Endothelial cell of umbilical vein (primary cell): ENCODE measurements around the gene ZBTB46. TPM values are rescaled to one million over a fixed set of nuclear protein-coding genes. Genes with fewer than 3 reads are reported as not detected.

Source experiments
- BruUV-seq: library from RNA; stranded (reverse); fragments of 400-500 nt; replicated peaks from 2 replicates; lab custom pipeline; 2021; lab: Mats Ljungman, UMichigan
- CTCF ChIA-PET: fragments of 300-600, 350-600 bp; sonication (Branson Sonifier 250); formaldehyde crosslinking; loops from one replicate; lab custom pipeline; 2021; ENCODE audit warnings: antibody characterized with exemption, inconsistent platforms; lab: Charles Lee
- POLR2A ChIA-PET: fragments of 300-600, 350-600 bp; sonication (Branson Sonifier 250); formaldehyde crosslinking; loops from one replicate; lab custom pipeline; 2021; ENCODE audit warnings: antibody characterized with exemption, inconsistent platforms; lab: Charles Lee
- DNase-seq: peaks from one replicate; pipeline ENCODE4 v3.0.0-alpha.2; 2011; ENCODE audit warnings: low read depth, low spot score
- FAIRE-seq: peaks from 2 replicates; lab custom pipeline; 2011; peaks lifted over from hg19 to GRCh38; lab: Jason Lieb, UNC
- H2AFZ ChIP-seq: 2 replicates; pipeline ENCODE4 v1.6.0; 2012; ENCODE audit warnings: low read depth, low read length, control low read depth, inconsistent platforms
- H3K27ac ChIP-seq: 2 replicates; pipeline ENCODE4 v1.5.1; 2011; ENCODE audit warnings: low read depth, mild to moderate bottlenecking, control low read depth, low read length, moderate library complexity; ENCODE audit not compliant: insufficient read depth
- H3K27me3 ChIP-seq, 2 experiments: 2 replicates each; pipeline versions ENCODE4 v1.6.0 to v1.6.1; 2011; ENCODE audit warnings: low read length in 2 of 2, mixed read lengths in 1 of 2; ENCODE audit not compliant: control insufficient read depth in 2 of 2, insufficient read depth in 2 of 2
- H3K36me3 ChIP-seq, 2 experiments: 2 replicates in 1 of 2; 3 replicates in 1 of 2; pipeline ENCODE4 v1.5.1; 2011; ENCODE audit warnings: low read length in 2 of 2, mild to moderate bottlenecking in 1 of 2, moderate library complexity in 1 of 2; ENCODE audit not compliant: control insufficient read depth in 2 of 2, insufficient read depth in 2 of 2; ENCODE audit errors: extremely low read depth in 1 of 2
- H3K4me1 ChIP-seq: 3 replicates; pipeline ENCODE4 v1.5.1; 2011; ENCODE audit warnings: mild to moderate bottlenecking, low read length; ENCODE audit not compliant: control insufficient read depth, insufficient read depth; ENCODE audit errors: extremely low read depth
- H3K4me2 ChIP-seq: 2 replicates; pipeline ENCODE4 v1.6.1; 2011; ENCODE audit warnings: low read length, control low read depth, mixed read lengths; ENCODE audit not compliant: insufficient read depth
- H3K4me3 ChIP-seq, 3 experiments: fragments of 200-600 bp in 1 of 3; sonication (generic), shearing (Covaris generic) in 1 of 3; replicated peaks in 1 of 3; 2 replicates each; pipeline ENCODE4 v1.5.1; 2011 to 2016; ENCODE audit warnings: control low read depth in 3 of 3, low read length in 3 of 3, mild to moderate bottlenecking in 2 of 3, inconsistent platforms in 1 of 3, low read depth in 1 of 3, moderate library complexity in 1 of 3; ENCODE audit not compliant: insufficient read depth in 1 of 3
- H3K79me2 ChIP-seq: 2 replicates; pipeline ENCODE4 v1.6.0; 2012; ENCODE audit warnings: low read length, inconsistent platforms; ENCODE audit not compliant: control insufficient read depth, insufficient read depth
- H3K9ac ChIP-seq: replicated peaks from 2 replicates; pipeline ENCODE3; 2011; ENCODE audit warnings: low read length, control low read depth; ENCODE audit not compliant: insufficient read depth; ENCODE audit errors: extremely low read depth
- H3K9me1 ChIP-seq: replicated peaks from 3 replicates; pipeline ENCODE4 v1.6.0; 2011; ENCODE audit warnings: mild to moderate bottlenecking, low read length; ENCODE audit not compliant: control insufficient read depth, insufficient read depth; ENCODE audit errors: extremely low read depth
- H3K9me3 ChIP-seq: replicated peaks from 2 replicates; pipeline ENCODE4 v1.5.1; 2012; ENCODE audit warnings: low read length, inconsistent platforms; ENCODE audit not compliant: control insufficient read depth, insufficient read depth
- H4K20me1 ChIP-seq: replicated peaks from 2 replicates; pipeline ENCODE3; 2011; ENCODE audit warnings: mild to moderate bottlenecking, low read length; ENCODE audit not compliant: control insufficient read depth, insufficient read depth; ENCODE audit errors: extremely low read depth
- CTCF ChIP-seq, 2 donors: IDR thresholded peaks; 1 replicate in 1 of 2; 2 replicates in 1 of 2; pipeline ENCODE4 v1.5.1; 2011; ENCODE audit warnings: low read length in 2 of 2, mild to moderate bottlenecking in 2 of 2, moderate library complexity in 2 of 2, control low read depth in 1 of 2, inconsistent platforms in 1 of 2, low read depth in 1 of 2; ENCODE audit not compliant: insufficient read depth in 1 of 2; ENCODE audit errors: extremely low read depth in 1 of 2
- EZH2 ChIP-seq: IDR thresholded peaks from 2 replicates; pipeline ENCODE4 v1.6.1; 2012; ENCODE audit warnings: borderline replicate concordance, low read depth, mild to moderate bottlenecking, moderate library complexity, low read length, inconsistent platforms; ENCODE audit not compliant: severe bottlenecking
- FOS ChIP-seq: IDR thresholded peaks from 2 replicates; pipeline ENCODE4 v1.6.1; 2011; ENCODE audit warnings: mild to moderate bottlenecking, low read length, moderate library complexity, borderline replicate concordance; ENCODE audit not compliant: insufficient read depth
- GATA2 ChIP-seq: IDR thresholded peaks from 2 replicates; pipeline ENCODE4 v1.7.0; 2011; ENCODE audit warnings: low read depth, mild to moderate bottlenecking, moderate library complexity, mixed read lengths, low read length; ENCODE audit not compliant: insufficient read length, insufficient read depth
- JUN ChIP-seq: IDR thresholded peaks from 2 replicates; pipeline ENCODE4 v1.6.1; 2011; ENCODE audit warnings: borderline replicate concordance, low read depth; ENCODE audit not compliant: insufficient read length, insufficient read depth
- MAX ChIP-seq: IDR thresholded peaks from 2 replicates; pipeline ENCODE4 v1.6.1; 2011; ENCODE audit not compliant: insufficient read depth, insufficient read length
- MYC ChIP-seq: IDR thresholded peaks from one replicate; pipeline ENCODE4 v1.6.1; 2011; ENCODE audit warnings: mild to moderate bottlenecking, low read depth, low read length
- POLR2A ChIP-seq: IDR thresholded peaks from 2 replicates; pipeline ENCODE4 v1.6.1; 2012; ENCODE audit warnings: low read depth, mild to moderate bottlenecking, control low read depth, low read length
- POLR2AphosphoS5 ChIP-seq: IDR thresholded peaks from 2 replicates; pipeline ENCODE4 v1.6.1; 2012; ENCODE audit warnings: low read depth, mild to moderate bottlenecking, control low read depth, low read length, moderate library complexity; ENCODE audit not compliant: insufficient read depth
- dilution Hi-C: fragments of 300-500 bp; cut with MboI; formaldehyde crosslinking; loops from one replicate; pipeline ENCODE4 v1.15.0; 2019; ENCODE audit warnings: low sequenced_read_pairs; ENCODE audit not compliant: extremely low pct_ligation_motif_present
- intact Hi-C: fragments of 100-400 bp; cut with micrococcal nuclease; formaldehyde crosslinking; loops from one replicate; pipeline ENCODE4 v1.10.0; 2022
- polyA plus RNA-seq, 4 experiments: library from polyadenylated mRNA; depleted of rRNA in 3 of 4; stranded (reverse) in 3 of 4; unstranded in 1 of 4; fragments of >200 nt; gene quantifications; 2 replicates each; pipeline versions ENCODE4 v1.2.1 to v1.2.3, GENCODE V29; 2011 to 2012; ENCODE audit warnings: missing spikeins in 1 of 4
- total RNA-seq: library from RNA; stranded (reverse); gene quantifications from 2 replicates; pipeline ENCODE4 v1.2.3, GENCODE V29; 2021

The ZBTB46 gene
- total and polyA plus RNA-seq, 2 donors (not counting 3 experiments of a cell fraction or from before 2014, with no cell fraction given): 1.3 to 7.1 TPM

- no peak overlapping the region for H3K27ac ChIP-seq
- no TSS peak for BruUV-seq
- no peaks in the 10 kb centered on the region for H3K79me2 ChIP-seq
- H3K9me3 ChIP-seq: no peaks in the 10 kb centered on the region
- no peak overlapping the region for H3K4me2 ChIP-seq
- dilution Hi-C loops (no loop called here), intact Hi-C loops (no loop called here)
- POLR2A ChIA-PET: no interaction called here
- no peak for DNase-seq
- no peaks in the 10 kb centered on the region for H3K9me1 ChIP-seq
- H3K9ac ChIP-seq: no peak overlapping the region
- no peaks in the 10 kb centered on the region for H3K36me3 ChIP-seq
- no peaks in the 10 kb centered on the region for H3K27me3 ChIP-seq
- FAIRE-seq: no peak
- H4K20me1 ChIP-seq: no peaks in the 10 kb centered on the region
- CTCF ChIA-PET: interaction anchor here (1.0 kb wide), 1 partner anchor 370 kb away, joined by 3 read pairs; no protein-coding TSS in a partner anchor
- H2AFZ ChIP-seq: no peak overlapping the region
- H3K4me3 ChIP-seq: no peak overlapping the region
- TF ChIP-seq POLR2AphosphoS5 (no peak), CTCF (IDR thresholded peaks at IDR 0.05; ENCODE audit: extremely low read depth in 1 of 2, insufficient read depth in 1 of 2, low read depth in 1 of 2, low read length in 2 of 2) (no peak), POLR2A (no peak), MAX (no peak), EZH2 (no peak), JUN (no peak), FOS (no peak), GATA2 (no peak), MYC (no peak)
- H3K4me1 ChIP-seq: no peaks in the 10 kb centered on the region
Observed at GRCh38 chr20:63749597-63750508, 81.2 kb downstream of the ZBTB46 start.
